Transverse colon (tissue), 4 donors: ENCODE data around the gene THBD.

Experiments
- CTCF ChIP-seq, 5 experiments: fragments of 200-600 bp in 3 of 5; fragments of 450-650 bp in 2 of 5; sonication (generic) in 3 of 5; IDR thresholded peaks; 1 replicate in 2 of 5; 2 replicates in 3 of 5; pipeline ENCODE4 v1.5.1; 2016 to 2017; ENCODE audit warnings: antibody characterized with exemption in 5 of 5, inconsistent platforms in 3 of 5, mild to moderate bottlenecking in 2 of 5, moderate library complexity in 1 of 5
- EP300 ChIP-seq: sonication (generic); formaldehyde crosslinking; IDR thresholded peaks from one replicate; pipeline ENCODE4 v1.6.1; 2017; ENCODE audit warnings: antibody characterized with exemption, low read depth
- POLR2AphosphoS5 ChIP-seq, 3 donors: sonication (generic); formaldehyde crosslinking; IDR thresholded peaks; one replicate each; pipeline ENCODE4 v1.6.1; 2016; ENCODE audit warnings: antibody characterized with exemption in 3 of 3

GRCh38 chr20:23096986-23097520 lies 47.6 kb upstream of the THBD start:
- no peak for TF ChIP-seq CTCF (IDR thresholded peaks at IDR 0.05)
- TF ChIP-seq POLR2AphosphoS5 (IDR thresholded peaks at IDR 0.05), result no peak
- no peak for TF ChIP-seq EP300
